Hepatocyte (in vitro differentiated cells): ENCODE results near the gene ATP1A1. TPM values are rescaled to one million over a fixed set of nuclear protein-coding genes. Genes with fewer than 3 reads are reported as not detected.

Experiments used
- DNase-seq: peaks from one replicate; pipeline ENCODE4 v3.0.0-alpha.2; 2016; ENCODE audit warnings: low spot score
- H2AFZ ChIP-seq: fragments of 200-600 bp; sonication (generic); 2 replicates; pipeline ENCODE4 v1.6.0; 2016; ENCODE audit warnings: antibody characterized with exemption, mild to moderate bottlenecking
- H3K27ac ChIP-seq: fragments of 200-600 bp; sonication (generic); 2 replicates; pipeline ENCODE4 v1.5.1; 2016; ENCODE audit warnings: mild to moderate bottlenecking
- H3K27me3 ChIP-seq: fragments of 200-600 bp; sonication (generic); 2 replicates; pipeline ENCODE4 v1.6.1; 2016
- H3K36me3 ChIP-seq: fragments of 200-600 bp; sonication (generic); replicated peaks from 2 replicates; pipeline ENCODE4 v1.5.1; 2016; ENCODE audit warnings: low read depth; ENCODE audit not compliant: insufficient read depth
- H3K4me1 ChIP-seq: fragments of 200-600 bp; sonication (generic); 2 replicates; pipeline ENCODE4 v1.5.1; 2016; ENCODE audit warnings: mild to moderate bottlenecking, moderate library complexity; ENCODE audit not compliant: insufficient read depth
- H3K4me2 ChIP-seq: fragments of 200-600 bp; sonication (generic); 2 replicates; pipeline ENCODE4 v1.6.0; 2016
- H3K4me3 ChIP-seq: fragments of 200-600 bp; sonication (generic); 2 replicates; pipeline ENCODE4 v1.5.1; 2016; ENCODE audit warnings: mild to moderate bottlenecking
- H3K79me2 ChIP-seq: fragments of 200-600 bp; sonication (generic); 2 replicates; pipeline ENCODE4 v1.6.0; 2017; ENCODE audit warnings: mild to moderate bottlenecking
- H3K9me2 ChIP-seq: fragments of 200-600 bp; sonication (generic); replicated peaks from 2 replicates; pipeline ENCODE4 v1.6.0; 2017; ENCODE audit warnings: mild to moderate bottlenecking; ENCODE audit not compliant: insufficient read depth
- H3K9me3 ChIP-seq: fragments of 200-600 bp; sonication (generic); 2 replicates; pipeline ENCODE4 v1.5.1; 2016; ENCODE audit warnings: low read depth, mild to moderate bottlenecking
- H4K20me1 ChIP-seq: fragments of 200-600 bp; sonication (generic); 2 replicates; pipeline ENCODE4 v1.6.0; 2016; ENCODE audit warnings: mild to moderate bottlenecking; ENCODE audit not compliant: insufficient read depth, poor library complexity, severe bottlenecking
- EZH2 ChIP-seq: fragments of 200-600 bp; sonication (generic); IDR thresholded peaks from 2 replicates; pipeline ENCODE4 v1.6.1; 2016; ENCODE audit warnings: antibody characterized with exemption, mild to moderate bottlenecking, borderline replicate concordance
- EZH2phosphoT487 ChIP-seq: fragments of 200-600 bp; sonication (generic); IDR thresholded peaks from one replicate; pipeline ENCODE4 v1.6.1; 2018; ENCODE audit warnings: antibody characterized with exemption, mild to moderate bottlenecking, low read depth, moderate library complexity; ENCODE audit not compliant: unreplicated experiment, severe bottlenecking
- WGBS: methylation state at CpG from one replicate; pipeline ENCODE4 v1.1.6; 2016; ENCODE audit warnings: low lambda C conversion rate; ENCODE audit errors: missing lambda C conversion rate; 5-methylcytosine and 5-hydroxymethylcytosine counted together
- polyA plus RNA-seq: library from polyadenylated mRNA; unstranded; fragments of >200 nt; fragmentation: Nextera tagmentation; extraction: Ambion mirVana; gene quantifications from 2 replicates; pipeline ENCODE4 v1.2.1, GENCODE V29; 2016
- total RNA-seq: library from RNA; depleted of rRNA; stranded (reverse); fragments of >200 nt; gene quantifications from 2 replicates; pipeline ENCODE4 v1.2.3, GENCODE V29; 2014
- TF ChIP-seq, protein P1 (sequence below): fragments of 200-600 bp; sonication (generic); IDR thresholded peaks from 2 replicates; pipeline ENCODE4 v1.5.1; 2016; ENCODE audit warnings: antibody characterized with exemption, mild to moderate bottlenecking; ENCODE audit not compliant: poor library complexity

The ATP1A1 gene
- total and polyA plus RNA-seq, 2 experiments from 2014 or later, result 412 to 559 TPM

DNA sequence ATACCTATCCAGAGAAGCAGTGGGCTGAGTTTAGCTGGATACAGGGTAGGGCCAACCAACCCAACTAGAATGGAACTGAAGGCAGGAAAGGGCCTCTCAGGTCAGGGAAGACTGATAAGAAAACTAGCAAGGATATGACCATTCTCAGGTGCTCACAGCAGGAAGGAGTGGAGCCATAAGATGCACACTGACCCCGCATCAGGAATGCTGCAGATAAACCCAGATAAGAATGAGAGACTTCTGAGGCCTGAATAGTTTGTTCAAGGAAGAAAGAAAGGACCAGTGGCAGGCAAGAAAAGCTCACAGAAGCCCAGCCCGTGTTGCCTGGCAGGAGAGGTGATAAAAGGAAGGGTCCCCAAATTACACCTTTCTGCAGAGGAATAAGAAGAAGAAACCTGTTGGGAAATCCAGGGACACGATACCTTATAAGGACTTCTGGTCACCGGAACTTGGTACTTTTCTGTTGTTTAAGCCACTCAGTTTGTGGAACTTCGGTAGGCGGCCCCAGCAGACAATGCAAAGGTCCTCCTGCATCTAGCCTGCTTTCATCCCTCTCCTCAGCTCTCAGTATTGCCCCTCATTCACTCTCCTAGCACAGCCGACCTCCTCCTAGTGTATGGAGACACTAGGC, 58.9 kb downstream of the ATP1A1 start:
- H3K9me3 ChIP-seq, result no peaks in the 10 kb centered on the region
- no peaks in the 10 kb centered on the region for H3K9me2 ChIP-seq
- H3K4me1 ChIP-seq, result peaks cover 11% of the 10 kb centered on the region
- no peaks in the 10 kb centered on the region for H4K20me1 ChIP-seq
- no peak overlapping the region for H3K4me3 ChIP-seq
- H2AFZ ChIP-seq, result no peak overlapping the region
- peak overlapping the region; percentile 49 for H3K27ac ChIP-seq
- peak overlapping the region; percentile 17 for H3K4me2 ChIP-seq
- no peak for TF ChIP-seq EZH2phosphoT487
- no peak for TF ChIP-seq EZH2
- TF ChIP-seq, protein P1, sequence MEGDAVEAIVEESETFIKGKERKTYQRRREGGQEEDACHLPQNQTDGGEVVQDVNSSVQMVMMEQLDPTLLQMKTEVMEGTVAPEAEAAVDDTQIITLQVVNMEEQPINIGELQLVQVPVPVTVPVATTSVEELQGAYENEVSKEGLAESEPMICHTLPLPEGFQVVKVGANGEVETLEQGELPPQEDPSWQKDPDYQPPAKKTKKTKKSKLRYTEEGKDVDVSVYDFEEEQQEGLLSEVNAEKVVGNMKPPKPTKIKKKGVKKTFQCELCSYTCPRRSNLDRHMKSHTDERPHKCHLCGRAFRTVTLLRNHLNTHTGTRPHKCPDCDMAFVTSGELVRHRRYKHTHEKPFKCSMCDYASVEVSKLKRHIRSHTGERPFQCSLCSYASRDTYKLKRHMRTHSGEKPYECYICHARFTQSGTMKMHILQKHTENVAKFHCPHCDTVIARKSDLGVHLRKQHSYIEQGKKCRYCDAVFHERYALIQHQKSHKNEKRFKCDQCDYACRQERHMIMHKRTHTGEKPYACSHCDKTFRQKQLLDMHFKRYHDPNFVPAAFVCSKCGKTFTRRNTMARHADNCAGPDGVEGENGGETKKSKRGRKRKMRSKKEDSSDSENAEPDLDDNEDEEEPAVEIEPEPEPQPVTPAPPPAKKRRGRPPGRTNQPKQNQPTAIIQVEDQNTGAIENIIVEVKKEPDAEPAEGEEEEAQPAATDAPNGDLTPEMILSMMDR, result no peak
- no peak for DNase-seq
- no peaks in the 10 kb centered on the region for H3K27me3 ChIP-seq
- no peaks in the 10 kb centered on the region for H3K36me3 ChIP-seq
- WGBS, result 63% methylated on average over 7 of the region's 7 CpGs
- H3K79me2 ChIP-seq, result no peaks in the 10 kb centered on the region

DNA sequence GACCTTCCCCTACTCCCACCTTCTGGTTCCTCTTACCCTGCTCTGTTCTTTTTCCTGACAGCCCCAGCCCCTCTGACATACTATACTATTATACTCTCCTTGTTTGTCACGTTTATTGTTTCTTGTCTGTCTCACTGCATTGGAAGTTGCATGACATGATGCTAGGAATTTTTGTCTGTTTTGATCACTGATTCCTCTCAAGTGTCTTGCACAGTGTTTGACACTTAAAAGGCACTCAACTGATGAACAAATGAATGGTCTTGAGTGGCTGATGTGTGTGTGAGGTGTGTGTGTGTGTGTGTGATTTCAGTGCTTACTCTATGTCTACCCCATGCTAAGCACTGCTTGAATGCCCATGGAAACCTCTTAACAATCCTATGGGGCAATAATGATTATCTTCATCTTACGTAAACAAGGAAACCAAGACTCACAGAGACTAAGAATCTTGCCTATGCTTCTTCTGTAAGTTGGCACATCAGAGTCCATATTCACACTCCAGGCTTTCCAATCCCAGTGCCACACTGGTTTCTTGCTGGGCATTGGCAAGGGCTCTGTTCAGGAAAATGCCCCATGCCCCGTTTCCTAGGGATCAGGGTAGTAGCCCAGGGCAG, 59.7 kb downstream of the ATP1A1 start:
- TF ChIP-seq, protein P1, result no peak
- no peak for TF ChIP-seq EZH2phosphoT487
- Histone ChIP-seq H3K4me1 (peaks cover 11% of the 10 kb centered on the region), H3K9me3 (no peaks in the 10 kb centered on the region), H3K4me2 (no peak overlapping the region), H3K9me2 (no peaks in the 10 kb centered on the region), H2AFZ (no peak overlapping the region), H3K27ac (peak overlapping the region; percentile 67), H3K36me3 (no peaks in the 10 kb centered on the region), H4K20me1 (no peaks in the 10 kb centered on the region), H3K27me3 (no peaks in the 10 kb centered on the region), H3K79me2 (no peaks in the 10 kb centered on the region), H3K4me3 (no peak overlapping the region)
- no peak for DNase-seq
- WGBS, result 76% methylated on average over 3 of the region's 3 CpGs

DNA sequence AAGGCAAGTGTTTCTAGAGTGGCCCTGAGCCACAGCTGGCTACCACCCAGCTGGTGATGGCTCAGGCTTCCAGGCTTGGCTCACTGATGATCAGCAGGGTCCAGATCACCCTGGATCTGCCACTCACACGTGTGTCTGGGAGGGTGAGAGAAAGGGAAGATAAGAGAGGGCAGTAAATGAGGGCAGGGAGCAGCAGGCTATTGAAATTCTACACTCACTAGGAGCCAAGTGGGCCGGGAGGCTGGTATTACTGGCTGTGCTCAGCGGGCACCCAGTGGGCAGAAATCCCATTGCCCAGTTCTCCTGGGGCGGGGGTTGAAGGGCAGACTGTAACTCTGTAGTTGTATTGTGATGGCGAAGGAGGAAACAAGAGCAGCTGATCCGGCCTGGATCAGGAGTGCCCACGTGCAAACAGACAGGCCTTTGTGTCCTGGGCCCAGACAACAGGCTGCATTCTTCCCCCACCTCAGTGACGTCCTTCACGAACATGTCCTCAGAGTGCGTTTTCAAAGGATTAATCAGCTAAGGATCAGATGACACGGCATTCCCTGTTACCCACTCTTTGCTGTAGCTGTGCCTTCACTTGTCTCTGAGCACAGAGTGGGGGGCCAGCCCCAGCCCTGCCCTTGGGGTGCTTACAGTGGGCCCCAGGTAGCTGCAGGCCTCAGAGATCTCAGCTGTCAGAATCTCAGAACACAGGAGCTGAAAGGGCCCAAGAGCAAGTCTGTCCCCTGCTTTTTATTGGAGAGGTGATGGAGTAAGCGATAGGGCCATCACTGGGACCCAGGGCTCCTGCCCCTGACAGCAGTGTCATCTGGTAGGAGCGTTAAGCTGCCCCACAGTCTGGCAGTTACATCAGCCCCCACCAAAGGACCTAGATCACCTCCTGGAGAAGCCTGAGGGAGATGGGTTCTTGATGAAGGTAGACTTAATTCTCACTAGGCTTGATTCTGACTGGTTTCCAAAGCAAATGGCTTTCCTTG, 60.5 kb downstream of the ATP1A1 start:
- Histone ChIP-seq H3K4me2 (no peak overlapping the region), H3K4me1 (peaks cover 11% of the 10 kb centered on the region), H3K36me3 (no peaks in the 10 kb centered on the region), H3K79me2 (no peaks in the 10 kb centered on the region), H3K9me2 (no peaks in the 10 kb centered on the region), H3K9me3 (no peaks in the 10 kb centered on the region), H3K4me3 (no peak overlapping the region), H3K27me3 (no peaks in the 10 kb centered on the region), H4K20me1 (no peaks in the 10 kb centered on the region), H2AFZ (no peak overlapping the region), H3K27ac (peak overlapping the region; percentile 67)
- TF ChIP-seq, protein P1, result no peak
- WGBS, result 61% methylated on average over 13 of the region's 13 CpGs
- DNase-seq, result no peak
